ENCODE data around the gene LRRC63.

Gene LRRC63

GRCh38 chr13:46321494-46322225, 109.9 kb downstream of the LRRC63 start:
- peak; percentile 88 for TF ChIP-seq CTCF (conservative IDR thresholded peaks at IDR 0.05)
- H3K27ac ChIP-seq: peak overlapping the region; percentile 15; the same call in 1 of the 2 replicates

GRCh38 chr13:46324976-46325375, 113.2 kb downstream of the LRRC63 start:
- no peak for TF ChIP-seq CTCF (conservative IDR thresholded peaks at IDR 0.05)
- H3K27ac ChIP-seq: no peak overlapping the region

Data from VCaP (cell line).